ENCODE data around the gene NDUFAF3. TPM values are rescaled to one million over a fixed set of nuclear protein-coding genes. Genes with fewer than 3 reads are reported as not detected.

The NDUFAF3 gene
- total RNA-seq, 1 experiment from 2014 or later = 36.8 TPM

DNA sequence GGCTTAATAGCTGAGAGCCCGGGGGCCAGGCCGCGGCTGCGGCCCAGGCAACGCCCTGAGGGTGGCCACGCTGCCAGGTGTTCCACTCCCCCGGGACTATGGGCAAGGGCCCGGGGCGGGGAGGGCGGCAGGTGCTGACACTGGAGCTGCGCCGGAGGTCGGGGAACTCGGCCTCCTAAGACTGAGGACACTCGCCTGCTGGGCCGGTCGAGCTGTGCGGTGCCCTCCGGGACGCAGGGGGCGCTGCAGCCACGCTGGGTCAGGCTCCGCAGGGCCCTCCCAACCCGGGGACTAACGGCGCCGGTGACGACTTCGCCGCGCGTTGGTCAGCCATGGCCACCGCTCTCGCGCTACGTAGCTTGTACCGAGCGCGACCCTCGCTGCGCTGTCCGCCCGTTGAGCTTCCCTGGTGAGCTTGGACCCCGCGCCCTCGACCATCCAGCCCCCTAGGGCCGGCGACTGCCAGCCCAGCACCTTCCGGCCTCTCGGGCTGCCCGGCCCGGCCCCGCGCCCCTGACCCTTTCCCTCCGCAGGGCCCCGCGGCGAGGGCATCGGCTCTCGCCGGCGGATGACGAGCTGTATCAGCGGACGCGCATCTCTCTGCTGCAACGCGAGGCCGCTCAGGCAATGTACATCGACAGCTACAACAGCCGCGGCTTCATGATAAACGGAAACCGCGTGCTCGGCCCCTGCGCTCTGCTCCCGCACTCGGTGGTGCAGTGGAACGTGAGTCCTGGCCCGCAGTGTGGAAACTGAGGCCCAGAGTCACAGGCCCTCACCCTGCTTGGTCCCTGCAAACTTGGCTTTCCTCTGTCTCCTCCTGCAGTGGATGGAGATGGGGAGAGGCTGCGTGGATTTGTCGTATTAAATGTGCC, at the start of gene NDUFAF3 (continued):
- TF ChIP-seq, protein P1, sequence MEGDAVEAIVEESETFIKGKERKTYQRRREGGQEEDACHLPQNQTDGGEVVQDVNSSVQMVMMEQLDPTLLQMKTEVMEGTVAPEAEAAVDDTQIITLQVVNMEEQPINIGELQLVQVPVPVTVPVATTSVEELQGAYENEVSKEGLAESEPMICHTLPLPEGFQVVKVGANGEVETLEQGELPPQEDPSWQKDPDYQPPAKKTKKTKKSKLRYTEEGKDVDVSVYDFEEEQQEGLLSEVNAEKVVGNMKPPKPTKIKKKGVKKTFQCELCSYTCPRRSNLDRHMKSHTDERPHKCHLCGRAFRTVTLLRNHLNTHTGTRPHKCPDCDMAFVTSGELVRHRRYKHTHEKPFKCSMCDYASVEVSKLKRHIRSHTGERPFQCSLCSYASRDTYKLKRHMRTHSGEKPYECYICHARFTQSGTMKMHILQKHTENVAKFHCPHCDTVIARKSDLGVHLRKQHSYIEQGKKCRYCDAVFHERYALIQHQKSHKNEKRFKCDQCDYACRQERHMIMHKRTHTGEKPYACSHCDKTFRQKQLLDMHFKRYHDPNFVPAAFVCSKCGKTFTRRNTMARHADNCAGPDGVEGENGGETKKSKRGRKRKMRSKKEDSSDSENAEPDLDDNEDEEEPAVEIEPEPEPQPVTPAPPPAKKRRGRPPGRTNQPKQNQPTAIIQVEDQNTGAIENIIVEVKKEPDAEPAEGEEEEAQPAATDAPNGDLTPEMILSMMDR (IDR thresholded peaks at IDR 0.05) = peak; percentile 88
- TF ChIP-seq NR3C1 (CRISPR knock-in tag; conservative IDR thresholded peaks at IDR 0.05; ENCODE audit: low read depth) (no peak), CBFB (CRISPR knock-in tag; IDR thresholded peaks at IDR 0.05; ENCODE audit: low read depth) (no peak), MXD4 (CRISPR knock-in tag; IDR thresholded peaks at IDR 0.05; ENCODE audit: borderline replicate concordance) (no peak), ZNF121 (CRISPR knock-in tag; IDR thresholded peaks at IDR 0.05) (no peak), ETV6 (CRISPR knock-in tag; IDR thresholded peaks at IDR 0.05) (peak; percentile 89), FOXK1 (CRISPR knock-in tag; IDR thresholded peaks at IDR 0.05) (peak; percentile 81; the same call in 1 of the 2 replicates), ATF1 (CRISPR knock-in tag; IDR thresholded peaks at IDR 0.05) (no peak)
- TF ChIP-seq, protein P2, sequence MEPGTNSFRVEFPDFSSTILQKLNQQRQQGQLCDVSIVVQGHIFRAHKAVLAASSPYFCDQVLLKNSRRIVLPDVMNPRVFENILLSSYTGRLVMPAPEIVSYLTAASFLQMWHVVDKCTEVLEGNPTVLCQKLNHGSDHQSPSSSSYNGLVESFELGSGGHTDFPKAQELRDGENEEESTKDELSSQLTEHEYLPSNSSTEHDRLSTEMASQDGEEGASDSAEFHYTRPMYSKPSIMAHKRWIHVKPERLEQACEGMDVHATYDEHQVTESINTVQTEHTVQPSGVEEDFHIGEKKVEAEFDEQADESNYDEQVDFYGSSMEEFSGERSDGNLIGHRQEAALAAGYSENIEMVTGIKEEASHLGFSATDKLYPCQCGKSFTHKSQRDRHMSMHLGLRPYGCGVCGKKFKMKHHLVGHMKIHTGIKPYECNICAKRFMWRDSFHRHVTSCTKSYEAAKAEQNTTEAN (CRISPR knock-in tag; IDR thresholded peaks at IDR 0.05) = peak; percentile 44; the same call in 1 of the 2 replicates
- TF ChIP-seq, protein P3, sequence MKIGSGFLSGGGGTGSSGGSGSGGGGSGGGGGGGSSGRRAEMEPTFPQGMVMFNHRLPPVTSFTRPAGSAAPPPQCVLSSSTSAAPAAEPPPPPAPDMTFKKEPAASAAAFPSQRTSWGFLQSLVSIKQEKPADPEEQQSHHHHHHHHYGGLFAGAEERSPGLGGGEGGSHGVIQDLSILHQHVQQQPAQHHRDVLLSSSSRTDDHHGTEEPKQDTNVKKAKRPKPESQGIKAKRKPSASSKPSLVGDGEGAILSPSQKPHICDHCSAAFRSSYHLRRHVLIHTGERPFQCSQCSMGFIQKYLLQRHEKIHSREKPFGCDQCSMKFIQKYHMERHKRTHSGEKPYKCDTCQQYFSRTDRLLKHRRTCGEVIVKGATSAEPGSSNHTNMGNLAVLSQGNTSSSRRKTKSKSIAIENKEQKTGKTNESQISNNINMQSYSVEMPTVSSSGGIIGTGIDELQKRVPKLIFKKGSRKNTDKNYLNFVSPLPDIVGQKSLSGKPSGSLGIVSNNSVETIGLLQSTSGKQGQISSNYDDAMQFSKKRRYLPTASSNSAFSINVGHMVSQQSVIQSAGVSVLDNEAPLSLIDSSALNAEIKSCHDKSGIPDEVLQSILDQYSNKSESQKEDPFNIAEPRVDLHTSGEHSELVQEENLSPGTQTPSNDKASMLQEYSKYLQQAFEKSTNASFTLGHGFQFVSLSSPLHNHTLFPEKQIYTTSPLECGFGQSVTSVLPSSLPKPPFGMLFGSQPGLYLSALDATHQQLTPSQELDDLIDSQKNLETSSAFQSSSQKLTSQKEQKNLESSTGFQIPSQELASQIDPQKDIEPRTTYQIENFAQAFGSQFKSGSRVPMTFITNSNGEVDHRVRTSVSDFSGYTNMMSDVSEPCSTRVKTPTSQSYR (CRISPR knock-in tag; IDR thresholded peaks at IDR 0.05) = peak; percentile 75; the same call in 1 of the 2 replicates
- TF ChIP-seq, protein P4, sequence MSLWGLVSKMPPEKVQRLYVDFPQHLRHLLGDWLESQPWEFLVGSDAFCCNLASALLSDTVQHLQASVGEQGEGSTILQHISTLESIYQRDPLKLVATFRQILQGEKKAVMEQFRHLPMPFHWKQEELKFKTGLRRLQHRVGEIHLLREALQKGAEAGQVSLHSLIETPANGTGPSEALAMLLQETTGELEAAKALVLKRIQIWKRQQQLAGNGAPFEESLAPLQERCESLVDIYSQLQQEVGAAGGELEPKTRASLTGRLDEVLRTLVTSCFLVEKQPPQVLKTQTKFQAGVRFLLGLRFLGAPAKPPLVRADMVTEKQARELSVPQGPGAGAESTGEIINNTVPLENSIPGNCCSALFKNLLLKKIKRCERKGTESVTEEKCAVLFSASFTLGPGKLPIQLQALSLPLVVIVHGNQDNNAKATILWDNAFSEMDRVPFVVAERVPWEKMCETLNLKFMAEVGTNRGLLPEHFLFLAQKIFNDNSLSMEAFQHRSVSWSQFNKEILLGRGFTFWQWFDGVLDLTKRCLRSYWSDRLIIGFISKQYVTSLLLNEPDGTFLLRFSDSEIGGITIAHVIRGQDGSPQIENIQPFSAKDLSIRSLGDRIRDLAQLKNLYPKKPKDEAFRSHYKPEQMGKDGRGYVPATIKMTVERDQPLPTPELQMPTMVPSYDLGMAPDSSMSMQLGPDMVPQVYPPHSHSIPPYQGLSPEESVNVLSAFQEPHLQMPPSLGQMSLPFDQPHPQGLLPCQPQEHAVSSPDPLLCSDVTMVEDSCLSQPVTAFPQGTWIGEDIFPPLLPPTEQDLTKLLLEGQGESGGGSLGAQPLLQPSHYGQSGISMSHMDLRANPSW (CRISPR knock-in tag; conservative IDR thresholded peaks at IDR 0.05; ENCODE audit: low read depth) = no peak
- TF ChIP-seq, protein P5, sequence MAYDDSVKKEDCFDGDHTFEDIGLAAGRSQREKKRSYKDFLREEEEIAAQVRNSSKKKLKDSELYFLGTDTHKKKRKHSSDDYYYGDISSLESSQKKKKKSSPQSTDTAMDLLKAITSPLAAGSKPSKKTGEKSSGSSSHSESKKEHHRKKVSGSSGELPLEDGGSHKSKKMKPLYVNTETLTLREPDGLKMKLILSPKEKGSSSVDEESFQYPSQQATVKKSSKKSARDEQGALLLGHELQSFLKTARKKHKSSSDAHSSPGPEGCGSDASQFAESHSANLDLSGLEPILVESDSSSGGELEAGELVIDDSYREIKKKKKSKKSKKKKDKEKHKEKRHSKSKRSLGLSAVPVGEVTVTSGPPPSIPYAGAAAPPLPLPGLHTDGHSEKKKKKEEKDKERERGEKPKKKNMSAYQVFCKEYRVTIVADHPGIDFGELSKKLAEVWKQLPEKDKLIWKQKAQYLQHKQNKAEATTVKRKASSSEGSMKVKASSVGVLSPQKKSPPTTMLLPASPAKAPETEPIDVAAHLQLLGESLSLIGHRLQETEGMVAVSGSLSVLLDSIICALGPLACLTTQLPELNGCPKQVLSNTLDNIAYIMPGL (CRISPR knock-in tag; IDR thresholded peaks at IDR 0.05) = peak; percentile 98
- TF ChIP-seq, protein P6, sequence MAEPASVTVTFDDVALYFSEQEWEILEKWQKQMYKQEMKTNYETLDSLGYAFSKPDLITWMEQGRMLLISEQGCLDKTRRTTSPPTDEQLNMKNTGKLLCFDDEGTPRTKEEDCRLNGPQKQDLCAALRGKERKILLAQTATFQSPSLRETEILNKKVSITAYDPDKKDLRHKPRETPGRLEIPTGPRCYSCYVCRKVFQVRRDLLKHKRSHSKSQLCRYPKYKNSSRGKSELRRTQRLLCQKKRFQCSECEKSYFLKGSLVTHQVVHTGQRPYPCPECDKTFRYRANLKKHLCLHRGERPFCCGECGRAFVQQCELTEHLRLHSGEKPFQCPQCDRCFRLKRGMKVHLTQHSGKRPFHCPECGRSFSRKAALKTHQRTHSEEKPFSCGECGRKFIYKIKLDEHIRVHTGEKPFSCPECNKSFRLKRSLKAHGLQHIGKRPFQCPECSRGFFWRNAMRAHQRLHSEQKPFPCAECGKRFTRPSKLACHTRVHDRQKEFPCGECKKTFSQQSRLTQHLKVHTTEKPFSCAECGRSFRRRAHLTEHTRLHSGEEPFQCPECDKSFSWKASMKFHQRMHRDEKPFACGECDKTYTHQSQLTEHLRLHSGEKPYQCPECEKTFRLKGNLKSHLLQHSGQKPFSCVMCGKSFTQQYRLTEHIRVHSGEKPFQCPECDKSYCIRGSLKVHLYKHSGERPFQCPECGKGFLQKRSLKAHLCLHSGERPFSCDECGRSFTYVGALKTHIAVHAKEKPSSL (CRISPR knock-in tag; conservative IDR thresholded peaks at IDR 0.05) = no peak
- TF ChIP-seq, protein P7, sequence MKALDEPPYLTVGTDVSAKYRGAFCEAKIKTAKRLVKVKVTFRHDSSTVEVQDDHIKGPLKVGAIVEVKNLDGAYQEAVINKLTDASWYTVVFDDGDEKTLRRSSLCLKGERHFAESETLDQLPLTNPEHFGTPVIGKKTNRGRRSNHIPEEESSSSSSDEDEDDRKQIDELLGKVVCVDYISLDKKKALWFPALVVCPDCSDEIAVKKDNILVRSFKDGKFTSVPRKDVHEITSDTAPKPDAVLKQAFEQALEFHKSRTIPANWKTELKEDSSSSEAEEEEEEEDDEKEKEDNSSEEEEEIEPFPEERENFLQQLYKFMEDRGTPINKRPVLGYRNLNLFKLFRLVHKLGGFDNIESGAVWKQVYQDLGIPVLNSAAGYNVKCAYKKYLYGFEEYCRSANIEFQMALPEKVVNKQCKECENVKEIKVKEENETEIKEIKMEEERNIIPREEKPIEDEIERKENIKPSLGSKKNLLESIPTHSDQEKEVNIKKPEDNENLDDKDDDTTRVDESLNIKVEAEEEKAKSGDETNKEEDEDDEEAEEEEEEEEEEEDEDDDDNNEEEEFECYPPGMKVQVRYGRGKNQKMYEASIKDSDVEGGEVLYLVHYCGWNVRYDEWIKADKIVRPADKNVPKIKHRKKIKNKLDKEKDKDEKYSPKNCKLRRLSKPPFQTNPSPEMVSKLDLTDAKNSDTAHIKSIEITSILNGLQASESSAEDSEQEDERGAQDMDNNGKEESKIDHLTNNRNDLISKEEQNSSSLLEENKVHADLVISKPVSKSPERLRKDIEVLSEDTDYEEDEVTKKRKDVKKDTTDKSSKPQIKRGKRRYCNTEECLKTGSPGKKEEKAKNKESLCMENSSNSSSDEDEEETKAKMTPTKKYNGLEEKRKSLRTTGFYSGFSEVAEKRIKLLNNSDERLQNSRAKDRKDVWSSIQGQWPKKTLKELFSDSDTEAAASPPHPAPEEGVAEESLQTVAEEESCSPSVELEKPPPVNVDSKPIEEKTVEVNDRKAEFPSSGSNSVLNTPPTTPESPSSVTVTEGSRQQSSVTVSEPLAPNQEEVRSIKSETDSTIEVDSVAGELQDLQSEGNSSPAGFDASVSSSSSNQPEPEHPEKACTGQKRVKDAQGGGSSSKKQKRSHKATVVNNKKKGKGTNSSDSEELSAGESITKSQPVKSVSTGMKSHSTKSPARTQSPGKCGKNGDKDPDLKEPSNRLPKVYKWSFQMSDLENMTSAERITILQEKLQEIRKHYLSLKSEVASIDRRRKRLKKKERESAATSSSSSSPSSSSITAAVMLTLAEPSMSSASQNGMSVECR (CRISPR knock-in tag; IDR thresholded peaks at IDR 0.05; ENCODE audit: borderline replicate concordance) = peak; percentile 74
- TF ChIP-seq, protein P8, sequence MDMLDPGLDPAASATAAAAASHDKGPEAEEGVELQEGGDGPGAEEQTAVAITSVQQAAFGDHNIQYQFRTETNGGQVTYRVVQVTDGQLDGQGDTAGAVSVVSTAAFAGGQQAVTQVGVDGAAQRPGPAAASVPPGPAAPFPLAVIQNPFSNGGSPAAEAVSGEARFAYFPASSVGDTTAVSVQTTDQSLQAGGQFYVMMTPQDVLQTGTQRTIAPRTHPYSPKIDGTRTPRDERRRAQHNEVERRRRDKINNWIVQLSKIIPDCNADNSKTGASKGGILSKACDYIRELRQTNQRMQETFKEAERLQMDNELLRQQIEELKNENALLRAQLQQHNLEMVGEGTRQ (CRISPR knock-in tag; IDR thresholded peaks at IDR 0.05) = peak; percentile 31; the same call in 1 of the 2 replicates
- TF ChIP-seq, protein P9, sequence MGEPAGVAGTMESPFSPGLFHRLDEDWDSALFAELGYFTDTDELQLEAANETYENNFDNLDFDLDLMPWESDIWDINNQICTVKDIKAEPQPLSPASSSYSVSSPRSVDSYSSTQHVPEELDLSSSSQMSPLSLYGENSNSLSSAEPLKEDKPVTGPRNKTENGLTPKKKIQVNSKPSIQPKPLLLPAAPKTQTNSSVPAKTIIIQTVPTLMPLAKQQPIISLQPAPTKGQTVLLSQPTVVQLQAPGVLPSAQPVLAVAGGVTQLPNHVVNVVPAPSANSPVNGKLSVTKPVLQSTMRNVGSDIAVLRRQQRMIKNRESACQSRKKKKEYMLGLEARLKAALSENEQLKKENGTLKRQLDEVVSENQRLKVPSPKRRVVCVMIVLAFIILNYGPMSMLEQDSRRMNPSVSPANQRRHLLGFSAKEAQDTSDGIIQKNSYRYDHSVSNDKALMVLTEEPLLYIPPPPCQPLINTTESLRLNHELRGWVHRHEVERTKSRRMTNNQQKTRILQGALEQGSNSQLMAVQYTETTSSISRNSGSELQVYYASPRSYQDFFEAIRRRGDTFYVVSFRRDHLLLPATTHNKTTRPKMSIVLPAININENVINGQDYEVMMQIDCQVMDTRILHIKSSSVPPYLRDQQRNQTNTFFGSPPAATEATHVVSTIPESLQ (CRISPR knock-in tag; IDR thresholded peaks at IDR 0.05) = no peak
